Dendritic cell treated with granulocyte-macrophage colony-stimulating factor and Interleukin-4, amounts not matched to agents 40 ng/mL and 50 ng/mL, for 4 days (primary cell): Measurements from ENCODE around the gene PBX4.

ENCODE experiments used
- H3K27ac Mint-ChIP-seq: one replicate; pipeline ENCODE4 v1.8.0; 2022; ENCODE audit warnings: mild to moderate bottlenecking, mixed read lengths
- H3K27me3 Mint-ChIP-seq: one replicate; pipeline ENCODE4 v1.8.0; 2022; ENCODE audit warnings: mild to moderate bottlenecking, mixed read lengths
- H3K36me3 Mint-ChIP-seq: one replicate; pipeline ENCODE4 v1.8.0; 2022; ENCODE audit warnings: low read depth, mixed read lengths
- H3K4me1 Mint-ChIP-seq: one replicate; pipeline ENCODE4 v1.8.0; 2022; ENCODE audit warnings: low read depth, mixed read lengths
- H3K4me3 Mint-ChIP-seq: one replicate; pipeline ENCODE4 v1.8.0; 2022; ENCODE audit warnings: mild to moderate bottlenecking, moderate library complexity, mixed read lengths
- H3K9me3 Mint-ChIP-seq: one replicate; pipeline ENCODE4 v1.8.0; 2022; ENCODE audit warnings: mixed read lengths
- intact Hi-C: fragments of 100-400 bp; cut with micrococcal nuclease; formaldehyde crosslinking; loops from one replicate; pipeline ENCODE4 v1.15.0; 2022

Gene PBX4

GRCh38 chr19:19558055-19558454, 60.4 kb downstream of the PBX4 start:
- no peaks in the 10 kb centered on the region for H3K27me3 Mint-ChIP-seq
- no peak overlapping the region for H3K27ac Mint-ChIP-seq
- H3K4me1 Mint-ChIP-seq = no peaks in the 10 kb centered on the region
- no peak overlapping the region for H3K4me3 Mint-ChIP-seq
- no peaks in the 10 kb centered on the region for H3K9me3 Mint-ChIP-seq
- H3K36me3 Mint-ChIP-seq = no peaks in the 10 kb centered on the region
- intact Hi-C loops = no loop called here

DNA sequence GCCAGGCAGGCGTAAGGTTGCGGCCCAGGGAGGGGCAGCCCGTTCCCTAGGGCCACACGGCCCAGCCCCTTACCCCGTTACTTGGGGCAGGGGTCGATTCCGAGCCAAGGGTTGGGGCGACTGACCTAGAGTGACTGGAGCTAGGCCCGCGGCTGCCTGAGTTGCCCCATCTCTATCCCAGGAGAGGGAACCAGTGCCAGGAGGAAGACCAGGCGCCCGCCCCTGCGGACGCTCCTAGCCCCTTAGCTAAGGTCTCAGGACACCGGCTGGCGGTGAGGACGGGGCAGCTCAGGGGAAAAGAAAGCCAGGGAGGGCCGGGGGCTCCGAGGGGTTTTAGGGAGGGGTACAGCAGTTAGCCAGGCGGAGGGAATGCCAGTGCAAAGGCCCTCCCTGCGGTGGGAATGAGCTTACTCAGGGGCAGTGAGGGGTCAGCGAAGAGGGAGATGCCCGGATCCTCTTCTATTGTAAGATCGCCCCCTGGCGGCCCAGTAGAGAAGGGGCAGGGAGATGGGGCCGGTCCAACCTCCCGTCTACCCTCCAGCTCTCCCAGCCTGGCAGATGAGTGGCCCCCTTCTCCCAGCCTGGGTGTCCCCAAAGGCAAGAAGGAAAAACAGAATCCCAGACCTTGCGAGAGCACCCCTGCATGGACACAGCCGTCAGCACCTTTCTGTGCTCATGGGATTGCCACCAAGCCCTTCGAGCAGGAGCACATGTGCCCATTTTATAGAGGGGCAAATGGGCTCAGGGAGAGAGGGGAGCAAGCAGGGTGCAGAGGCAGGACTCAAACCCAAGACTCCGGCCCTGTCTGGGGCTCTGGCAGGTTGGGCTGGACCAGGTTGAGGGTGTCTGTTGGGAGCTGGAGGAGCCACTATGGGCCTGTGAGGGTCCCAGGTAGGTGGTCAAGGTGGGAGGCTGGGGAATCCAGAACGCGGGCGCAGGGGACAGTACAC, 64.1 kb downstream of the PBX4 start:
- peaks cover 3% of the 10 kb centered on the region for H3K4me1 Mint-ChIP-seq
- no peak overlapping the region for H3K4me3 Mint-ChIP-seq
- H3K9me3 Mint-ChIP-seq = no peaks in the 10 kb centered on the region
- no peak overlapping the region for H3K27ac Mint-ChIP-seq
- intact Hi-C loops = no loop called here
- H3K27me3 Mint-ChIP-seq = peaks cover 3% of the 10 kb centered on the region
- H3K36me3 Mint-ChIP-seq = no peaks in the 10 kb centered on the region

DNA sequence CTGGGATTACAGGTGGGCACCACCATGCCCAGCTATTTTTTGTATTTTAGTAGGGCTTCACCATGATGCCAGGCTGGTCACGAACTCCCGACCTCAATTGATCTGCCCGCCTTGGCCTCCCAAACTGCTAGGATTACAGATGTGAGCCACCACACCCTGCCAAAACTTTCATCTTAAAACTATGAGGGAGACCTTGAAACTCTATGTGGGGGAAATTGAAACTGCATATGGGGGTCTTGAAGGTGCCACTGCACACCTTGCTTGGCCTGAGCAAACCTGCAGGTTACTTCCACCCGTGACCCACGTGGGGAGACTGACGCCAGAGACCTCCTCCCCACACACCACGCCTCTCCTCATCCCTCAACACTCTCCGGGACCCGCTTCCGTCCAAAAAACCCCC, 64.8 kb downstream of the PBX4 start:
- peaks cover 9% of the 10 kb centered on the region for H3K4me1 Mint-ChIP-seq
- intact Hi-C loops = no loop called here
- H3K27ac Mint-ChIP-seq = no peak overlapping the region

DNA sequence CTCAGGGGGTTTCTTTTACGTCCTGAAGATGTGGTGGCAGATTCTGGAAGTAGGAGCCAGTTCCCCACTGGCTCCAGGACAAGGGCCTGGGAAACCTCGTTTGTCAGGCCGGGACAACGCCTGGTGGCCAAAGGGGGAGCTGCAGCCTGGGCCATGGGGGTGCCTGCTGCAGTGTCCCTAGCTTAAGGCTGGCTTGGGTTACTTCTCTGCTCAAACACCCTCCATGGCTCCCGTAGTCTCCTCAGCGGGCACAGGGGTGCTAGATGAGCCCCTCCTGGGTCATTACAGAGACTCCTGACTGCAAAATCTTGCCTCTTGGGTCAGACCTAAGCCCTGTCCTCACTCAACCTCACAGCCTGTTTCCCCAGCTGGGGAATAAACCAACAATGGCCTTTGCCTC, 65.7 kb downstream of the PBX4 start:
- Mint-ChIP-seq H3K4me3 (no peak overlapping the region), H3K27ac (no peak overlapping the region), H3K36me3 (no peaks in the 10 kb centered on the region), H3K4me1 (peaks cover 9% of the 10 kb centered on the region), H3K9me3 (no peaks in the 10 kb centered on the region), H3K27me3 (peaks cover 9% of the 10 kb centered on the region)
- intact Hi-C loops = no loop called here

More for the DNA sequence above, 64.8 kb downstream of the PBX4 start:
- Mint-ChIP-seq H3K36me3 (no peaks in the 10 kb centered on the region), H3K4me3 (no peak overlapping the region), H3K9me3 (no peaks in the 10 kb centered on the region), H3K27me3 (peaks cover 5% of the 10 kb centered on the region)

DNA sequence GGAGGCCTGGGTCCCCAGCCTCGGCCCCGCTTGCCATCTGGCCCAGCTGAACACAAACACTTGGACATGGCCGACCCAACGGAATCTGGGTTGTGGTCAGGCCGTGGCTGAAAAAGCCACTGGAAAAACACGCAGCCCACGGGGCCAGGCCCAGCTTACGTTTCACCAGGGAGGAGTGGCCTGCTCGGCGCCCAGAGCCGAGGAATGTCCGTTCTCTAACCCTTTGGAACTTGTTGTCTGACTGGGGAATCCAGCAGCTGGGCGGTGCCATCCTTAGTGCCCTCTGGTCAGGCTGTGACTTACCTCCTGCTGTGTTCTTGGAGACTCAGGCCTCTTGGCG, 66.7 kb downstream of the PBX4 start:
- H3K27me3 Mint-ChIP-seq = peaks cover 9% of the 10 kb centered on the region
- intact Hi-C loops = no loop called here
- no peaks in the 10 kb centered on the region for H3K9me3 Mint-ChIP-seq
- peaks cover 9% of the 10 kb centered on the region for H3K4me1 Mint-ChIP-seq
- H3K4me3 Mint-ChIP-seq = no peak overlapping the region
- no peak overlapping the region for H3K27ac Mint-ChIP-seq
- no peaks in the 10 kb centered on the region for H3K36me3 Mint-ChIP-seq

DNA sequence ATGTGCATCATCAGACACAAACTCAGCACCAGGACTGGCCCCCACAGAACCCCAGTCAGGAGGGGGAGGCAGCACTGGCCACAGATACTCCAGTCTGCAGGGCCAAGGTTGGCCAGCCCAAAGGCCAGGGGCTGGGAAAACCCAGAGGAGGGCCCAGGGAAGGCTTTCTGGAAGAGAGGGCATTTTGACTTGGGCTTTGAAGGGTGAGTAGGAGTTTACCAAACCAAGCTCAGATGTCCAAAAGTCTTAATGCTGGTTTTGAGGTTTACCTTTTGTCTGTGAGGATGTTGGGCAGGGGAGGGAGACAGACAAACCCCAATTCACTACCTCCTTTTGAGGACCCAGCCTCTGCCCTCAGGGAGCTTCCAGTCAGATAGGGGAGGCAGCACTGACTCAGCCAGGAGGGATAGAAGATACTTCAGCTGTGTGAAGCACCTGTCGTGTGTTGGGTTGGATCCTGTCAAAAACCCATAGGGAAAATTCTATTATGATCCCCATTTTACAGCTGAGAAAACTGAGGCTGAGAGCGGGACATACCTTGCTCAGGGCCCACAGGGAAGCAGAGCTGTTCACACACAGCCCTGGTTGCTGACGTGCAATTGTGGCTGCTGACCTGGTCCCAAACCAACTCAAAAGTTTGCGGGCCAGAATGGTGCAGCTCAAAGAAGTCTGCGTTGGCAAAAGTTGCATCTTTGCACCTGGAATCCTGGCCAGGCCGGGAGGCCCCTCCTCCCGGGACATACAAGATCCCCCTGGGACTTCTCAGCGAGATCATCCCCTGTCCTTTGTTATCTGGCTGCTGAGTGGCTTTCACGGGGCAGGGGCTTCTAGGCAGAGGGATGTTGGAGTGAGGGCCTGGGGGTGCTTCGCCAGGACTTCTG, 67.3 kb downstream of the PBX4 start:
- Mint-ChIP-seq H3K27me3 (peaks cover 9% of the 10 kb centered on the region), H3K27ac (no peak overlapping the region), H3K4me3 (no peak overlapping the region), H3K9me3 (no peaks in the 10 kb centered on the region), H3K36me3 (no peaks in the 10 kb centered on the region), H3K4me1 (peaks cover 9% of the 10 kb centered on the region)
- intact Hi-C loops = no loop called here

GRCh38 chr19:19550485-19550929, 68.0 kb downstream of the PBX4 start:
- Mint-ChIP-seq H3K36me3 (no peaks in the 10 kb centered on the region), H3K27me3 (peaks cover 9% of the 10 kb centered on the region), H3K4me1 (peaks cover 9% of the 10 kb centered on the region), H3K4me3 (no peak overlapping the region), H3K27ac (no peak overlapping the region), H3K9me3 (no peaks in the 10 kb centered on the region)
- intact Hi-C loops = no loop called here

- H3K4me1 Mint-ChIP-seq = peaks cover 9% of the 10 kb centered on the region
- H3K4me3 Mint-ChIP-seq = no peak overlapping the region
- no peaks in the 10 kb centered on the region for H3K9me3 Mint-ChIP-seq
- intact Hi-C loops = no loop called here
- H3K36me3 Mint-ChIP-seq = no peaks in the 10 kb centered on the region
- peaks cover 9% of the 10 kb centered on the region for H3K27me3 Mint-ChIP-seq
- H3K27ac Mint-ChIP-seq = no peak overlapping the region
Measured at GRCh38 chr19:19549804-19550464, 68.6 kb downstream of the PBX4 start.

DNA sequence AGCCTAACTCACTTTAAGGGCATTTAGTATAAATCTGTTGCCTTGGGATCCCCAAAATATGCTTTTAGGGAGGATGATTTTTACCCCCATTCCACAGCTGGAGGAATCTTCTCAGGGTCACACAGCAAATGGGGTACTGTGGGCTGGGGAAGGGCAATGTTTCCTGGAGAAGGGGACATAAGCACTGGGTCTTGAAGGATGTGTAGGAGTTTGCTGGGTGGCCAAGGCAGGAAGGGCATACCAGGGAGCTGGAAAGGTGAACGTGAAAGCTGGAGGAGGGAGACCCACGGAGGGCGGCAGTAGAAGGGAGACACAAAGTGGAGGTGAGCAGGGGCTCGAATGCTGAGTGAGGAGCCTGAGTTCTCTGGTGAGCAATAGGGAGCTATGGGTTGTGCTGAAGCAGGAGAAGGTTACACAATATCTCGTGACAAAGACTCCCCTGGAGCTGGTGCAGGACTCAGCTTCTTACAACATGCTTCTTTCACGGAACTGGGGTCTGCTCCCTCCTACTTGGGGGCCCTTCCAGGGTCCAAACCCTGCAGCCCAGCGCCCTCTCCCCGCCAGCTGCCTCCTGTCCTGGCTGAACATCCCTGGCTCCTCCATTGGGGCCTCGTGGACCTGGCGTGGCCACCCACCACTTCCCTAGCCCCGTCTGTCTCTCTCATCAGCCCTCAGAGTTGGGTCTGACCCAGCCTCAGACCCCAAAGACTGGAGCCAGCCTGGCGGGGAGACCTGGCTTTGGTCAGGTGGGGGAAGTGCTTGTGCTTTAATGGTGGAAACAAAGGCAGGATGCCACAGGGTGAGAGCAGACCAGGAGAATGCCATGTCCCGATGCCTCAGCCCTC, 69.3 kb downstream of the PBX4 start:
- H3K9me3 Mint-ChIP-seq = no peaks in the 10 kb centered on the region
- peaks cover 9% of the 10 kb centered on the region for H3K4me1 Mint-ChIP-seq
- H3K27me3 Mint-ChIP-seq = peaks cover 9% of the 10 kb centered on the region
- no peak overlapping the region for H3K4me3 Mint-ChIP-seq
- intact Hi-C loops = no loop called here
- no peak overlapping the region for H3K27ac Mint-ChIP-seq
- H3K36me3 Mint-ChIP-seq = no peaks in the 10 kb centered on the region

DNA sequence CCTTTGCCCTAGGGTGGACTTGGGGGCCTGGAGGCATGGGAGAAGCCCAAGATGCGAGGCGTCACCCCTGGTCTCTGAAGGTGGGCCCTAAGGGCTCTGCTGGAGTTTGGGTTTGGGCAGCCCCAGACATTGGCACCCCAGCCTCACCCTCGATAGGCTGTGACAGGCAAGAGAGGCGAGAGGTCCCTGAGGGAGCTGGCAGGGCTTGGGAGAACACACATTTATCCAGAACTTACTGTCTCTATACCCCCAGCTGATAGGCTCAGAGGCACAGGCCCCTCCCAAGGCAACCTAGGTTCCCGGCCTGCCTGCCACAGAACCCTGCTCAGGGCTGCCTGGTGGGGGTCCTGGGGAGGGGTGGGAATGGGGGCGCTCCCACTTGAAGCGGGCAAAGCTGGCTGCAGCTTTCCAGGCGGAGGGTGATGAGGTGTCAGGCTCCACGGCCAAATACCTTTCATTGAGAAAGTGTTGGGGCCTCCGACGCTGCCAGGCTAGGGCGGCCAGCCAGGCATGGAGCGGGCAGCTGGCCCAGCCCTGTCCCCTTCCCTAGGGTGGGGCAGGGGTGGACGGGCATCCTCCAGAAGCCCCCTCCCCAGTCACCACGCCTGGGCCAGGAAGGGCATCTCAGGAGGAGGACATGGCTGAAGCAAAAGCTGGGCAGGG, 70.7 kb downstream of the PBX4 start:
- Mint-ChIP-seq H3K36me3 (no peaks in the 10 kb centered on the region), H3K27ac (no peak overlapping the region), H3K27me3 (peaks cover 9% of the 10 kb centered on the region), H3K4me3 (no peak overlapping the region), H3K4me1 (peaks cover 16% of the 10 kb centered on the region), H3K9me3 (no peaks in the 10 kb centered on the region)
- intact Hi-C loops = no loop called here

GRCh38 chr19:19546751-19547162, 71.7 kb downstream of the PBX4 start:
- intact Hi-C loops = no loop called here
- Mint-ChIP-seq H3K4me1 (peaks cover 27% of the 10 kb centered on the region), H3K27ac (no peak overlapping the region), H3K27me3 (peaks cover 14% of the 10 kb centered on the region), H3K36me3 (no peaks in the 10 kb centered on the region), H3K4me3 (no peak overlapping the region), H3K9me3 (no peaks in the 10 kb centered on the region)

DNA sequence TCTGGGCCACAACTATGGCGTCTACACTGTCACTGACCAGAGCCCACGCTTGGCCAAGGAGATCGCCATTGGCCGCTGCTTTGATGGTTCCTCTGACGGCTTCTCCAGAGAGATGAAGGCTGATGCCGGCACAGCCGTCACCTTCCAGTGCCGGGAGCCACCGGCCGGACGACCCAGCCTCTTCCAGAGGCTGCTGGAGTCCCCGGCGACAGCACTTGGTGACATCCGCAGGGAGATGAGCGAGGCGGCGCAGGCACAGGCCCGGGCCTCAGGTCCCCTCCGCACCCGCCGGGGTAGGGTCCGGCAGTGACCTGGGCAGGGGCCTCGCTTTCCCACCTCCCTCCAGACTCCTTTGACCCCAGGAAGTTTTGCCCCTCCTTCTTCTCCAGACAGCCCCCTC, 72.8 kb downstream of the PBX4 start:
- H3K4me1 Mint-ChIP-seq = peaks cover 34% of the 10 kb centered on the region
- no peak overlapping the region for H3K27ac Mint-ChIP-seq
- no peaks in the 10 kb centered on the region for H3K9me3 Mint-ChIP-seq
- peaks cover 22% of the 10 kb centered on the region for H3K27me3 Mint-ChIP-seq
- H3K4me3 Mint-ChIP-seq = no peak overlapping the region
- intact Hi-C loops = no loop called here
- H3K36me3 Mint-ChIP-seq = no peaks in the 10 kb centered on the region
